ENCODE results near the gene ARL11.
"Not testable (repeated sequence)": the region's sequence is repeated elsewhere in the genome, so short reads cannot be mapped to it uniquely, and the experiment has no call there.

ARL11 gene

GRCh38 chr13:49612042-49612441 lies 16.3 kb upstream of the ARL11 start:
- FAIRE-seq; DNase-seq (ENCODE audit: low spot score): not testable (repeated sequence)

- FAIRE-seq: no peak
- no peak for DNase-seq (ENCODE audit: low spot score)
Measured at GRCh38 chr13:49615836-49616675, 12.3 kb upstream of the ARL11 start.

GRCh38 chr13:49616676-49617065 lies 11.6 kb upstream of the ARL11 start:
- FAIRE-seq (no peak), DNase-seq (ENCODE audit: low spot score) (no peak)

GRCh38 chr13:49620170-49620621 lies 8.1 kb upstream of the ARL11 start:
- FAIRE-seq: no peak
- DNase-seq (ENCODE audit: low spot score): no peak

- FAIRE-seq: no peak
Measured at GRCh38 chr13:49622174-49622946, 5.9 kb upstream of the ARL11 start.

GRCh38 chr13:49624229-49624628 lies 4.1 kb upstream of the ARL11 start:
- no peak for FAIRE-seq

More at GRCh38 chr13:49622174-49622946, 5.9 kb upstream of the ARL11 start:
- DNase-seq (ENCODE audit: low spot score): no peak

GRCh38 chr13:49625392-49626079 lies 2.8 kb upstream of the ARL11 start:
- FAIRE-seq: no peak

More at GRCh38 chr13:49624229-49624628, 4.1 kb upstream of the ARL11 start:
- DNase-seq (ENCODE audit: low spot score): no peak

GRCh38 chr13:49629196-49629938 lies 1.1 kb downstream of the ARL11 start:
- no peak for FAIRE-seq
- DNase-seq (ENCODE audit: low spot score): no peak

More at GRCh38 chr13:49625392-49626079, 2.8 kb upstream of the ARL11 start:
- DNase-seq (ENCODE audit: low spot score): peak; percentile 8

- DNase-seq (ENCODE audit: low spot score): no peak
- no peak for FAIRE-seq
Measured at GRCh38 chr13:49629947-49630346, 1.6 kb downstream of the ARL11 start.

GRCh38 chr13:49630580-49630979 lies 2.3 kb downstream of the ARL11 start:
- DNase-seq (ENCODE audit: low spot score): no peak
- no peak for FAIRE-seq

GRCh38 chr13:49632156-49632555 lies 3.8 kb downstream of the ARL11 start:
- FAIRE-seq (no peak), DNase-seq (ENCODE audit: low spot score) (no peak)

- DNase-seq (ENCODE audit: low spot score) (no peak), FAIRE-seq (no peak)
Measured at GRCh38 chr13:49633710-49634109, 5.4 kb downstream of the ARL11 start.

- FAIRE-seq: no peak
Measured at GRCh38 chr13:49635599-49636433, 7.5 kb downstream of the ARL11 start.

GRCh38 chr13:49636705-49637104 lies 8.4 kb downstream of the ARL11 start:
- no peak for FAIRE-seq
- no peak for DNase-seq (ENCODE audit: low spot score)

More at GRCh38 chr13:49635599-49636433, 7.5 kb downstream of the ARL11 start:
- DNase-seq (ENCODE audit: low spot score): no peak

GRCh38 chr13:49638030-49638743 lies 9.9 kb downstream of the ARL11 start:
- FAIRE-seq: no peak
- no peak for DNase-seq (ENCODE audit: low spot score)

- DNase-seq (ENCODE audit: low spot score) (no peak), FAIRE-seq (no peak)
Measured at GRCh38 chr13:49638744-49639072, 10.4 kb downstream of the ARL11 start.

- DNase-seq (ENCODE audit: low spot score) (no peak), FAIRE-seq (no peak)
Measured at GRCh38 chr13:49641801-49642291, 13.5 kb downstream of the ARL11 start.

GRCh38 chr13:49643035-49643646 lies 14.8 kb downstream of the ARL11 start:
- FAIRE-seq: no peak

GRCh38 chr13:49645451-49645850 lies 17.1 kb downstream of the ARL11 start:
- DNase-seq (ENCODE audit: low spot score): no peak
- no peak for FAIRE-seq

More at GRCh38 chr13:49643035-49643646, 14.8 kb downstream of the ARL11 start:
- DNase-seq (ENCODE audit: low spot score): no peak
